ENCODE data around the gene DENND1B. TPM values are rescaled to one million over a fixed set of nuclear protein-coding genes. Genes with fewer than 3 reads are reported as not detected.

Gene DENND1B
- total RNA-seq, 1 experiment from 2014 or later, result 14.1 TPM

GRCh38 chr1:197557302-197557701, 218.0 kb downstream of the DENND1B start:
- intact Hi-C loops (cut with micrococcal nuclease; ENCODE audit: unreplicated experiment), result no loop called here
- H3K27me3 ChIP-seq (ENCODE audit: insufficient read depth, low read depth), result no peaks in the 10 kb centered on the region
- CTCF ChIA-PET, result interaction anchor here (0.6 kb wide), 1 partner anchor 1512 kb away, joined by 3 read pairs; no protein-coding TSS in a partner anchor
- no peaks in the 10 kb centered on the region for H3K36me3 ChIP-seq (ENCODE audit: low read depth)
- H3K4me2 ChIP-seq, result no peak overlapping the region
- no peaks in the 10 kb centered on the region for H4K20me1 ChIP-seq (ENCODE audit: insufficient read depth)
- TF ChIP-seq EZH2 (IDR thresholded peaks at IDR 0.05; ENCODE audit: low read depth), result no peak
- no peak for TF ChIP-seq CTCF (conservative IDR thresholded peaks at IDR 0.05)
- H3K27ac ChIP-seq, result no peak overlapping the region
- POLR2A ChIA-PET (ENCODE audit: unreplicated experiment), result interaction anchor here (0.6 kb wide), 1 partner anchor 1567 kb away, joined by 5 read pairs; no protein-coding TSS in a partner anchor
- no peaks in the 10 kb centered on the region for H3K9me3 ChIP-seq (ENCODE audit: insufficient read depth, low read depth)
- H3K4me3 ChIP-seq, result no peak overlapping the region
- BruUV-seq (replicated peaks), result no TSS peak
- no peaks in the 10 kb centered on the region for H3K4me1 ChIP-seq (replicated peaks; ENCODE audit: insufficient read depth)
- no peaks in the 10 kb centered on the region for H3K79me2 ChIP-seq (ENCODE audit: low read depth)
- H2AFZ ChIP-seq, result no peak overlapping the region
- no peak for DNase-seq
- H3K9me2 ChIP-seq (ENCODE audit: insufficient read depth), result no peaks in the 10 kb centered on the region
- peaks cover 8% of the 10 kb centered on the region; the same call in 1 of the 2 replicates for H3F3A ChIP-seq (ENCODE audit: insufficient read depth, low read depth)

GRCh38 chr1:197553281-197553680, 222.0 kb downstream of the DENND1B start:
- H2AFZ ChIP-seq, result no peak overlapping the region; the same call in 1 of the 2 replicates
- H3K27ac ChIP-seq, result no peak overlapping the region
- H3K27me3 ChIP-seq (ENCODE audit: insufficient read depth, low read depth), result no peaks in the 10 kb centered on the region
- no peak overlapping the region for H3K4me2 ChIP-seq
- no peaks in the 10 kb centered on the region for H3K9me3 ChIP-seq (ENCODE audit: insufficient read depth, low read depth)
- DNase-seq, result no peak
- ChIA-PET CTCF (no interaction called here), POLR2A (ENCODE audit: unreplicated experiment) (no interaction called here)
- H4K20me1 ChIP-seq (ENCODE audit: insufficient read depth), result no peaks in the 10 kb centered on the region
- no TSS peak for BruUV-seq (replicated peaks)
- H3K79me2 ChIP-seq (ENCODE audit: low read depth), result no peaks in the 10 kb centered on the region
- intact Hi-C loops (cut with micrococcal nuclease; ENCODE audit: unreplicated experiment), result no loop called here
- no peak overlapping the region for H3K4me3 ChIP-seq
- no peaks in the 10 kb centered on the region for H3K4me1 ChIP-seq (replicated peaks; ENCODE audit: insufficient read depth)
- no peaks in the 10 kb centered on the region for H3K9me2 ChIP-seq (ENCODE audit: insufficient read depth)
- no peaks in the 10 kb centered on the region for H3K36me3 ChIP-seq (ENCODE audit: low read depth)
- TF ChIP-seq CTCF (conservative IDR thresholded peaks at IDR 0.05) (no peak), EZH2 (IDR thresholded peaks at IDR 0.05; ENCODE audit: low read depth) (no peak)
- peaks cover 11% of the 10 kb centered on the region; the same call in 1 of the 2 replicates for H3F3A ChIP-seq (ENCODE audit: insufficient read depth, low read depth)

- BruUV-seq (replicated peaks), result no TSS peak
- TF ChIP-seq EZH2 (IDR thresholded peaks at IDR 0.05; ENCODE audit: low read depth) (no peak), CTCF (conservative IDR thresholded peaks at IDR 0.05) (no peak)
- CTCF ChIA-PET, result no interaction called here
- no peaks in the 10 kb centered on the region for H3K27me3 ChIP-seq (ENCODE audit: insufficient read depth, low read depth)
- H2AFZ ChIP-seq, result no peak overlapping the region
- no peak overlapping the region for H3K4me3 ChIP-seq
- H3K36me3 ChIP-seq (ENCODE audit: low read depth), result no peaks in the 10 kb centered on the region
- H3K4me1 ChIP-seq (replicated peaks; ENCODE audit: insufficient read depth), result no peaks in the 10 kb centered on the region
- no peak overlapping the region for H3K4me2 ChIP-seq
- no peak for DNase-seq
- no peaks in the 10 kb centered on the region for H3K9me2 ChIP-seq (ENCODE audit: insufficient read depth)
- H3K27ac ChIP-seq, result no peak overlapping the region
- H4K20me1 ChIP-seq (ENCODE audit: insufficient read depth), result no peaks in the 10 kb centered on the region
- no peaks in the 10 kb centered on the region for H3K9me3 ChIP-seq (ENCODE audit: insufficient read depth, low read depth)
- H3F3A ChIP-seq (ENCODE audit: insufficient read depth, low read depth), result 0 out of 2 replicates have a peak, but pooled peaks cover under 1% of the 10 kb centered on the region
- intact Hi-C loops (cut with micrococcal nuclease; ENCODE audit: unreplicated experiment), result no loop called here
- H3K79me2 ChIP-seq (ENCODE audit: low read depth), result no peaks in the 10 kb centered on the region
- POLR2A ChIA-PET (ENCODE audit: unreplicated experiment), result interaction anchor here (0.5 kb wide), 1 partner anchor 1769 kb away, joined by 3 read pairs; no protein-coding TSS in a partner anchor
Observed at GRCh38 chr1:197546989-197547388, 228.3 kb downstream of the DENND1B start.
